HUES6 (cell line): ENCODE data around the gene CENPN.
A peak's percentile ranks its signal among the peaks of the same experiment; 100 is the strongest.

Experiments used
- H3K27ac ChIP-seq: 2 replicates; pipeline ENCODE4 v1.7.0; 2013; ENCODE audit warnings: low read depth, mild to moderate bottlenecking, low read length, inconsistent platforms
- H3K27me3 ChIP-seq: 2 replicates; pipeline ENCODE4 v1.6.1; 2013; ENCODE audit warnings: low read length; ENCODE audit not compliant: control insufficient read depth, insufficient read depth
- H3K36me3 ChIP-seq: 2 replicates; pipeline ENCODE4 v1.6.1; 2013; ENCODE audit warnings: low read length; ENCODE audit not compliant: control insufficient read depth, insufficient read depth
- H3K4me1 ChIP-seq: 2 replicates; pipeline ENCODE4 v1.6.1; 2013; ENCODE audit warnings: low read length; ENCODE audit not compliant: control insufficient read depth, insufficient read depth
- H3K4me3 ChIP-seq: 2 replicates; pipeline ENCODE4 v1.5.1; 2013; ENCODE audit warnings: low read depth, low read length
- H3K9ac ChIP-seq: one replicate; pipeline ENCODE4 v1.6.1; 2013; ENCODE audit warnings: mild to moderate bottlenecking, low read length
- H3K9me3 ChIP-seq: 2 replicates; pipeline ENCODE4 v1.6.1; 2013; ENCODE audit warnings: low read depth, low read length; ENCODE audit not compliant: control insufficient read depth, insufficient read depth

The CENPN gene, protein sequence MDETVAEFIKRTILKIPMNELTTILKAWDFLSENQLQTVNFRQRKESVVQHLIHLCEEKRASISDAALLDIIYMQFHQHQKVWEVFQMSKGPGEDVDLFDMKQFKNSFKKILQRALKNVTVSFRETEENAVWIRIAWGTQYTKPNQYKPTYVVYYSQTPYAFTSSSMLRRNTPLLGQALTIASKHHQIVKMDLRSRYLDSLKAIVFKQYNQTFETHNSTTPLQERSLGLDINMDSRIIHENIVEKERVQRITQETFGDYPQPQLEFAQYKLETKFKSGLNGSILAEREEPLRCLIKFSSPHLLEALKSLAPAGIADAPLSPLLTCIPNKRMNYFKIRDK

DNA sequence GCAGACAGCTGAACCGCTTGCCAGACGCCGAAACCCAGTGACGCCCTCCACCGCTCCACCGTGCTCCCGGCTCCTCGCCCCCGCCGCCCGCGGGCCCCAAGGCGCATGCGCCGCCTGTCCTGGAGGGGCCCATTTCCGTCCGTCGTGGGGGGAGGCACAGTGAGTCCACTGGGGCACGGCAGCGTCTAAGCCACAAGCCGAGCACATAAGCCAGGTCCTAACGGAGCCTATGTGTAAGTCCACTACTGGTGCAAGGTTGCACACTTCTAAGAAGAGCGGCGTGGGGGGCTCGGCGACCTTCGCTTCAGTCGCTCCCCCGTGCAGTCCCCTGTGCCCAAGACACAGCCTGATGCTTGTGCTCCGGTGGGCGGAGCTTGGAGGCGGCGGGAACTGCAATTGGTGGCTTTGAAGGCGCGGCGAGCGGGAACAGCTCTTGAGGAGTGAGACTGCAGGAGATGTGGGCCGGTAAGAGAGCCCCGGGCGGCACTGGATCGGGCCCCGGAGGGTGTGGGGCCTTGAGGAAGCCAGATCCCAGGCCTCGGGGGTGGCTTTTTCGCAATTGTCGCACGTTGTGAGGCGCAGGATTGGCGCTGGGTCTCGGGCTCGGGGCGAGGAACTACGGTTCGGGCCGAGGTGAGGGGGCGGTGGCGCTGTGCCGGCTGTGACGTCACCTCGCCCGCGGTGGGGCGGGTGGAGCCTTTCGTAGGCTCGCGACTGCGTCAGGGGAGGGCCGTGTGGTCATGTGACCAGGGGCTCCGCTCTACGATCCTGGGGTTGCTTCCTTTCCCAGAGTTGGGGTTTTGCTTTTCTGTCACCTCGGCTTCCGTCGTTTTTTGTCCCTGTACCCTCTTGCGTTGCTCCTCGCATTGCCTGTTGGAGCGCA lies at the start of gene CENPN, which contains the start of gene CMC2:
Gene CENPN, plus strand, starts transcription at position 402 of the 883 bp plus-strand sequence. CDS start 4,726 bp downstream, outside the sequence.
Gene CMC2, minus strand, starts transcription at position 73 of the 883 bp plus-strand sequence. CDS start 9,491 bp downstream, outside the sequence.
- peak within 1 kb of the TSS; percentile 100 for H3K9ac ChIP-seq
- H3K4me1 ChIP-seq: peaks cover 3% of the 10 kb centered on the region; the same call in 1 of the 2 replicates
- no peaks in the 10 kb centered on the region for H3K27me3 ChIP-seq
- peak within 1 kb of the TSS; percentile 100 for H3K27ac ChIP-seq
- peak within 1 kb of the TSS; percentile 92 for H3K4me3 ChIP-seq
- H3K36me3 ChIP-seq: peaks cover 19% of the 10 kb centered on the region
- H3K9me3 ChIP-seq: no peaks in the 10 kb centered on the region

DNA sequence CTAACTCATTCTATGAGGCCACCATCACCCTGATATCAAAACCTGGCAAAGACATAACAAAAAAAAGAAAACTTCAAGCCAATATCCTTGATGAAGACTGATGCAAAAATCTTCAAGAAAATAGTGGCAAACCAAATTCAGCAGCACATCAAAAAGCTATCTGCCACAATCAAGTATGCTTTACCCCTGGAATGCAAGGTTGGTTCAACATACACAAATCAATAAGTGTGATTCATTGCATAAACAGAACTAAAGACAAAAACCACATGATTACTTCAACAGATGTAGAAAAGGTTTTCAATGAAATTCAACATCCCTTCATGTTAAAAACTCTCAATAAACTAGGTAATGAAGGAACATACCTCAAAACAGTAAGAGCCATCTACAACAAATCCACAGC lies 48.7 kb upstream of the CENPN start:
- H3K36me3 ChIP-seq: no peaks in the 10 kb centered on the region
- no peak overlapping the region for H3K4me3 ChIP-seq
- no peaks in the 10 kb centered on the region for H3K4me1 ChIP-seq
- no peak overlapping the region for H3K27ac ChIP-seq
- H3K9me3 ChIP-seq: peaks cover 16% of the 10 kb centered on the region
- H3K9ac ChIP-seq: no peak overlapping the region
- no peaks in the 10 kb centered on the region for H3K27me3 ChIP-seq

DNA sequence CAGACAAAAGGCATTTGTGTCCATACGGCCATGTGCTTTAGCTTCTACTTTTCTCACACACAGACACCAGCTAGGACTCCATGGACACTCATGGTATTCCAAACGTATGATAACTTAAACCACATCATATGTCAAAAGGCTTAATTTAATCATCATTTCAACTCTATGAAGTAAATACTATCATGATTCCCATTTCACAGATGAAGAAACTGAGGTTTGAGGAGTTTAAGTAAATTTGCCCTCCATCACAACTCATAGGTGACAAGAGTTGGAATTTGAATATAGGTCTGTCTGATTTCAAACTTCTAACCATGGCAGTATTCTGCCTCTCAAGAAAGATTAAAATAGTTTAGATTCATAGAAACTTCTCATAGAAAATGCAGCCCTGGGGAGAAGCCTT lies 44.1 kb upstream of the CENPN start:
- Histone ChIP-seq H3K4me1 (no peaks in the 10 kb centered on the region), H3K9me3 (peaks cover 16% of the 10 kb centered on the region), H3K27ac (no peak overlapping the region), H3K9ac (no peak overlapping the region), H3K27me3 (no peaks in the 10 kb centered on the region), H3K36me3 (no peaks in the 10 kb centered on the region), H3K4me3 (no peak overlapping the region)

DNA sequence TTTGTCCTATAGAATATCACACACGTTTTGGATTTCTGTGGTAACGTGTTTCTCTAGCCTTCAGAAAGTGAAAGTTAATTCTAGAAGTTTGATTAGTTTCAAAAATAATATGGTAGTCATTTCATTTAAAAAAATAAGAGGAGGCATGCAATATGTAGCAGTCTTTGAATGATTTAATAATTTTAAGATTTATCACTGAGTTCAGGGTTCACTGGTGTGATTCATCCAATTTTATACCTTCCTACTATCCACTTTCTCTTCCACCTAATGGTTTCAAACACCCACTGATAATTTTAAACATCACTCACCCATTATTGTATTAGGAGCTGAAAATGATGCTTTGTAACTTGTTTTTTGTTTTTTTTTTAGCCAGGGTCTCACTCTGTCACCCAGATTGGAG lies 42.7 kb upstream of the CENPN start:
- no peak overlapping the region for H3K4me3 ChIP-seq
- no peaks in the 10 kb centered on the region for H3K27me3 ChIP-seq
- H3K36me3 ChIP-seq: no peaks in the 10 kb centered on the region
- peaks cover 7% of the 10 kb centered on the region; the same call in 1 of the 2 replicates for H3K9me3 ChIP-seq
- H3K4me1 ChIP-seq: no peaks in the 10 kb centered on the region
- H3K9ac ChIP-seq: no peak overlapping the region
- no peak overlapping the region for H3K27ac ChIP-seq

DNA sequence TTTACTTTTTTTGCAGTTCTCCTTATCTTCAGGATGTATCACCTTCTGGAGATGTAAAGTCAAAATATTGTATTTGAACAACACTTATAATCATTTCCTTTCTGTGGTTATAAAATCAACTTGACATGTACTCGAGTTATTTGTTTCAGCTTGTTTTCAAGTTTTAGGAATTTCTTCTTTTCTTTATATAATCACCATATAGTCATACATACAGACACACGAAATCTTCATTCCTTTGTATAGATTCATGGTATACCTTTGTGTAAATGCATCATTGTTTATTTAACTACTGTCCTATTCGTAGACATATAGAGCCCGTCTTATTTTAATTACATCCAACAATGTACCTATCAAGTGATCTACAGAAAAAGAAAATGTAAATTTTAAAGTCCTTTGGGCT lies 40.4 kb upstream of the CENPN start:
- Histone ChIP-seq H3K27me3 (no peaks in the 10 kb centered on the region), H3K36me3 (peaks cover 4% of the 10 kb centered on the region; the same call in 1 of the 2 replicates), H3K9me3 (no peaks in the 10 kb centered on the region), H3K27ac (no peak overlapping the region), H3K4me1 (no peaks in the 10 kb centered on the region), H3K9ac (no peak overlapping the region), H3K4me3 (no peak overlapping the region)

DNA sequence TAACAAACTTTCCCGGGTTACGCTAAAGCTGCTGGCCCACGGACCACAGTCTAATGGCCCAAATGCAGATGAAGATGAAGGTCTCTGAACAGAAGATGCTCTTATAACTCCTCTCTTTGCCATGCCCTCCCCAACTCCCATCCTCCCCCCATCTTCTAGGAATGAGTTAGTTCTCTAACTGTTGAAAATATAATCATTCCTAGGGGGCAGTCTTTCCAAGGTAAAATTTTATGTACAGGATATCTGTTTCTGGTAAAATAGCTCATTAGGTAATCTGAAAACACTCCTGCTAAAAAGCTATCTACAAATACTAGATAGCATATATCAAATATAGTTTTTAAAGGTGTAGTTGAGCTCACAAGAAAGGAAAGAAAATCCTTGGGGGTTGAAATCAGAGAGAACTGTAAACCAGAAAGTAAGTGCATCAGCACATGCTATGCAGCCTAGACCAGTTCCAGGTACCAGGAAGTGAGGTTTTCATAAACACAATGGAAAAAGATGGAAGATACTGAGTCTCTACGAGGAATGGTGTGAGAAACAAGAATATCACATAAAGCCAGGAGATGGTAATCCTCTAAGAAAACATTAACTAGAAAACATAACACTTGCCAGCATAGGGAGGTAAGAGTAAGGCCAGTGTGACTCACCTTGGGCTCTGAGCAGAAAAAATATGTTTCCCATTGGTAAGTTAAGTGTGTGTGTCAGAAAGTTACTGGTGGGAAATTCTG lies 38.5 kb upstream of the CENPN start:
- H3K4me1 ChIP-seq: no peaks in the 10 kb centered on the region
- no peak overlapping the region for H3K4me3 ChIP-seq
- H3K27ac ChIP-seq: no peak overlapping the region
- H3K36me3 ChIP-seq: peaks cover 6% of the 10 kb centered on the region; the same call in 1 of the 2 replicates
- H3K27me3 ChIP-seq: no peaks in the 10 kb centered on the region
- no peak overlapping the region for H3K9ac ChIP-seq
- H3K9me3 ChIP-seq: no peaks in the 10 kb centered on the region

DNA sequence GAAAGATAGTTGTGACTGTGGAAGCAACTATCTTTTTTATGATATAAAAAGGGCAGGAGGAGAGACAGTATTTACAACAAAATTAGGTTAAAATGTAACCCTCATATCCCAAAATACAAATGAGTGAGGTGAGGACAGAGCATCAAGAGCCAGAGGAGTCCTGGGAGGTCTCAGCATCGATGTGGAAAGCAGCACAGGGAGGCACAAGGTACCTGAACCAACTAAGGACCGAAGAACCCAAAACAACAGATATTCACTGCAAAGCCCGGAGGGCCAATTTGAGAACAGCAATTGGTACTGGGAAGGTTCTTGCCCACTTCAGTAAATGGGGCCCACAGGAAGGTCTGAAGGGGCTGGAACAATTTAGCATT lies 37.9 kb upstream of the CENPN start:
- peaks cover 6% of the 10 kb centered on the region; the same call in 1 of the 2 replicates for H3K36me3 ChIP-seq
- no peaks in the 10 kb centered on the region for H3K9me3 ChIP-seq
- H3K4me1 ChIP-seq: no peaks in the 10 kb centered on the region
- H3K9ac ChIP-seq: no peak overlapping the region
- H3K27ac ChIP-seq: no peak overlapping the region
- H3K27me3 ChIP-seq: no peaks in the 10 kb centered on the region
- H3K4me3 ChIP-seq: no peak overlapping the region

DNA sequence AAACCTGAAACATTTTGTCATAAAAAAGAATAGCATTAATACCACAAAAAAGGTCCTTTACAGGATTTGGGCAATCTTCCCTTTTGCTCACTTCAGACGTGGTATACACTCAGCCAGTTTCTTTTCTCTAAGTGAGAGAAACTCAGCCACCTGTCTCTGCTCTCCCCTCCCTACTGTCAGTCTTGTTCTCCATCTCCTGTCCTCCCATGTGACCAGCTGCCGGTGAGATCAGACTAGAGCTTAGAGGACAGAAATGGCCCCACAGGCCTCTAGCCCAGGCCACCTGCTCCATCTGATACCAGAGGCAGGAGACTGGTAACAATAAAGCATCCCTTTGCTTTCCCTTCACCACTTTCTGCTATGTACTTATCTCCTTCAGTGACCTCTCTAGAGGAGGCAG lies 35.2 kb upstream of the CENPN start:
- H3K4me3 ChIP-seq: no peak overlapping the region
- H3K4me1 ChIP-seq: no peaks in the 10 kb centered on the region
- H3K9me3 ChIP-seq: no peaks in the 10 kb centered on the region
- no peak overlapping the region for H3K27ac ChIP-seq
- no peak overlapping the region for H3K9ac ChIP-seq
- peaks cover 10% of the 10 kb centered on the region for H3K36me3 ChIP-seq
- no peaks in the 10 kb centered on the region for H3K27me3 ChIP-seq

DNA sequence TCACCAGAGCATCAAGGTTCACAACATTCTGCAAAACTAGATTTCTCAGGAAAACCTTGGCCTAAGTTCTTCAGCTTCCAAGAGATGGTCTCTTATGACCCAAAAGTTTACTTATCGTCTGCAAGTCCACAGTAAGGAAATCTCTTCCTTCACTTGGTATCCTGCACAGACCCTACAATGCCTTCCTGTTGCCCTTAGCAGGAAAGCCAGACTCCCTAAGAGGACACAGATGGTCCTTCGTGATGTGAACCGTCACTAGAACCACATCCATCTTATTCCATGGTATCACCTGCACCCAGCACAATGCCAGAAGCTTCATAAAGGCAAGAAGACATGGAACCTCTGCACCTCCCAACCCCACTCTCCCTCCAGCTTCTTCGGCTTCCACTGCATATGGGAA lies 34.4 kb upstream of the CENPN start:
- Histone ChIP-seq H3K36me3 (peaks cover 10% of the 10 kb centered on the region), H3K9me3 (no peaks in the 10 kb centered on the region), H3K4me3 (no peak overlapping the region), H3K27me3 (no peaks in the 10 kb centered on the region), H3K4me1 (no peaks in the 10 kb centered on the region), H3K9ac (no peak overlapping the region), H3K27ac (no peak overlapping the region)

DNA sequence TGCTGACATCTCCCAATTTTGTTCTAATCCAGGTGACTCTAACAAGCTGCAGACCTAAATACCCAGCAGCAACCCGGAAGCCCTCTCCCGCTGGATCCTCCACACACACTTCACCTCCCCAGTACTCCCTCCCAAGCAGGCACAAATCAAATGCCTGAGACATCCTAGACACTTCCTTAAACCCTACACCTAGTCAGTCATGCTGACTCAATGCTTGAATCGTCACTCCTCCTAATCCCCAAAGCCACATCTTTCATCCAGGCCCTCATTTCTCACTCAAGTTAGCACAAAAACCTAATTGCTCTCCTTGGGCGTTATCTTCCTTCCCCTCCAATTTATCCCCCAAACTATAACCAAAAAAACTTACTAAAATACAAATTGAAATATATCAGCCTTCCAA lies 33.0 kb upstream of the CENPN start:
- Histone ChIP-seq H3K4me1 (no peaks in the 10 kb centered on the region), H3K9me3 (no peaks in the 10 kb centered on the region), H3K9ac (no peak overlapping the region), H3K27ac (no peak overlapping the region), H3K27me3 (no peaks in the 10 kb centered on the region), H3K36me3 (peaks cover 14% of the 10 kb centered on the region), H3K4me3 (no peak overlapping the region)
